Measurements from ENCODE around the gene FOXK2.
A peak's percentile ranks its signal among the peaks of the same experiment; 100 is the strongest.

FOXK2 gene

DNA sequence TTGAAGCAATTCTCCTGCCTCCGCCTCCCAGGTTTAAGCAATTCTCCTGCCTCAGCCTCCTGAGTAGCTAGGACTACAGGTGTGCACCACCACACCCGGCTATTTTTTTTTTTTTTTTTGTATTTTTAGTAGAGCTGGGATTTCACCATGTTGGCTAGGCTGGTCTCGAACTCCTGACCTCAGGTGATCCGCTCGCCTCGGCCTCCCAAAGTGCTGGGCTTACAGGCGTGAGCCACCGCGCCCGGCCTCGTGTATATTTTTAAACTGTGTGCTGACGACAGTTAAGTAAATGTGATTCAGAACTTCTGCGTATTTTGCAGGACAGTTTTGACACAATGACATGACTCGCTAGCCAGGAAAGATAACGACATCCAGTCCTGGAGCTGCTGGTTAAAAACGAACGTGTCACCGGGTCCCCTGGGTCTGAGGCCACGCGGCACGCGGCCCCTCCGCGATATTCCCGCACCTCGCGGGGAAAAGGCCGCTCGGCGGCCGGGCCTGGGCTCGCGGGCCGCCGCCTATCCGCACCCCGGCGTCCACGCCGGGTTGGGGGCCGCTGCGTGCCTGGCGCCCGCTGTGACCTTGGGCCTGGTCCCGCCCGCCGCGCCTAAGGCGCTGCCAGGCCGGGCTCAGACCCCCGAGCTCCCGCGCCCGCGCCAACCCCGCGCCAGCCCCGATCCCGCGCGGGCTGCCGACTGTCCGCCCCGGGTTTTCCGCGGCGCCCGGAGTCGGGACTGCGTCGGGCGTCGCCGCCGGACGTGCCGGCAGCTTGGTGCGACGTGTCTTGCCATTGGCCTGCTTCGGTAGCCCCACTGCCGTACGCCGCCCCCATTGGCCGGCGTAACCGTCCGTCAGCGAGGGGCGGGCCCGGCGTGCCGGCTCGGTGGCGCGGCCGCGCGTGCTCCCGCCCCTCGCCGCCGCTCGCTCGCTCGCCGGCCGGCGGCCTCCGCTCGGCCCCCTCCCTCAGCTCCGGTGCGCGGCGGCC lies at the start of gene FOXK2:
TSS of gene FOXK2 (plus strand) at position 907 of the 985 bp plus-strand sequence. CDS start 157 bp downstream, outside the sequence.
- peak; percentile 98 for DNase-seq

DNA sequence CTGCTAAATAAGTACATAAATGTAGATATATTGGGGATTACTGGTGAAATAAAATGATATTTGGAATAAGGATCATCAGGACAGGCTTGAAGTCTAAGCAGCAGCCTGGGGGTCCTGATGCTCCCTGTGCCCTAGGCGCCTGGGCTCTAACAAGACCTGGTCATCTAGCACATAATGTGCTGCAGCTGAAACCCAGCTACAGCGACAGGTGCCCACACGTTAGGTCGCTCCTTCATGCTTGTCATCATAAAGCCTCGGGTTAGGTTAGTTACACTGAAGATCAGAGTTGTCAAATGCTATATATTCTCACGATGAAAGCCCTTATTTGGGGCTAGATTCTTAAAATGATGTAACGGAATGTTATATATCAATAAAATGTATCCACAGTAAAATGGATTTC lies 49.5 kb upstream of the FOXK2 start:
- DNase-seq, result no peak

DNA sequence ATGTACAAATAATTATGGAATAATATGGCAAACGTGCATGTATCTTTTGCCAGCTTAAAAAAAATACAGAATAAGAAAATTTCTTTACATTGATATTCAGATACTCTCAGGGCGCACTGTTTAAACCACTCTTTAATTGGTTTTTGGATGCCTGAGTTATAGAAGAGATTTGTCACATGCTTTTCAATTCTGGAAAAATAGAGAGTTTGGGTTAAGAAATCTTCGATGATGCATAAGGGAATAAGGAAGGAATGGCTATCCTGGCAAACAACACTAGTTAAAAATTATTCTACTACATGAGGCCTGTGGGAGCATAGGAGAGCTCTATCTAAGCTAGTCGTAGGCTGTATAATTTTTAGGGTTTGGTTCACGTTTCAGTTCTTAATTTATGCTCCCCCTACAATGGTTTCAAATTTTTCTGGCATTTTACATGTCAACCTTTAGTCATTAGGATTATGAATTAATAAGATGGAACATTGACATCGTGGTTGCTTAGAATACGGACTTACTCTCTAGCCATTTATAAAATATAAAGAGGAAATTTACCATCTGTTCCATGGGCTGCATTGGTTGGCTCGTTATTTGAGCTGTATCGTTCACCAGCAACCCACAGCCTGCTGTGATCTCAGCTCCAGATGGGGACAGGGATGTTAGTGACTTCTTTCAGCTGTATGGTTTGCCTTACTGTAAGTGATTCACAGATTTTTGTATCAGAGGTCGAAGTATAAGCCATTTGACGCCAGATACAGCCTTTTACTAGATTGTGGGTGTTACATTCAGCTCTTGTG lies 45.1 kb upstream of the FOXK2 start:
- DNase-seq, result no peak

DNA sequence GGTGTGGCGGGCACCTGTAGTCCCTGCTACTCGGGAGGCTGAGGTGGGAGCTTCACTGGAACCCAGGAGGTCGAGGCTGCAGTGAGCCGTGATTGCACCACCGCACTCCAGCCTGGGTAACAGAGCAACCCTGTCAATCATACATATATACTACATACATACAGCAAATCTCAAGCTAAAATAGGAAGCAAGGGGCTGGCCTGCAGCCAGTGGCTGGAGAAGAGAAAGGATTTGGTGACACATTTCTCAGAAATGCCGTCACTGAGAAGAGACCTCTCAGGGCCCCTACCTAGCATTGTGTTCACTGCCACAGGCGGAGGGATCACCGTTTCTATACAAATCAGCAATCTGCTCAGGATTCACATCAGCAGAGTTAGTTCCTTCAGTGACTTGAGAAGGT lies 44.1 kb upstream of the FOXK2 start:
- DNase-seq, result no peak

DNA sequence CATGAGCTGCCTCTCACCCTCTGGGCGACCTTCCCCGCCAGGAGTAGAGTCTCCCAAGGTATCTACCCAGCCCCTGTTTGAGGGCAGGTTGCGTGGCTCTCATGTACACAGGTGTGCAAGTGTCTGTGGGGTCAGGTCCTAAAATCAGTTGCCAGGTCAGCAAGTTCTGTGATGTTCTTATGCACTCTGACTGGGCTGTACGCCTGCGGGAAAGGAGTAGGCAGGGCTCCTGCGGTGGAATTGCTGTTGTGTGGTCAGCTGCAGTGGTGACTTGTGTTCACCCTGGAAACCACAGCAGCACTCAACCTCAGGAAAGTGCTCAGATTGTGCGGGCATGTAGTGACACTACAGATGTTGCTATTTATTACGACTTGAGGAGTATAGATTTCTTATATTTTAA lies 41.6 kb upstream of the FOXK2 start:
- DNase-seq, result no peak

DNA sequence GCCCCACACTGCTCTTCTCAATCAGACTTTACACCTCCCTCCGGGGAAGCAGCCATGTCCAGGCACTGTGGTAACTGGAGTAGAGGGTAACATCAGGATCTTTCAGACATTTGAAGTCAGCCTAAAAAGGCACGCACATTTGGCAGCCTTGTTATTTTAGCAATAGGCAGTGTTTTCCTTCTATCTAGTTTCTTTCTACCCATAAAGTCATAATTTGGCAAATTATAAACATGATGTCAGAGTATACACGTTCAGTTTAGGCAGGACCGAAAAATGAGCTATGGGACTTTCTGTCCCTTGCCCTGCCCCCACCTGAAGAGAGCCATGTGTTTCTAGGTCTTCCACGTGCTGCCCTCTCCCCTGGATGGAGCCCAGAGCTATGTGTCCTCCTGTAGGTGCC lies 39.9 kb upstream of the FOXK2 start:
- DNase-seq, result no peak

DNA sequence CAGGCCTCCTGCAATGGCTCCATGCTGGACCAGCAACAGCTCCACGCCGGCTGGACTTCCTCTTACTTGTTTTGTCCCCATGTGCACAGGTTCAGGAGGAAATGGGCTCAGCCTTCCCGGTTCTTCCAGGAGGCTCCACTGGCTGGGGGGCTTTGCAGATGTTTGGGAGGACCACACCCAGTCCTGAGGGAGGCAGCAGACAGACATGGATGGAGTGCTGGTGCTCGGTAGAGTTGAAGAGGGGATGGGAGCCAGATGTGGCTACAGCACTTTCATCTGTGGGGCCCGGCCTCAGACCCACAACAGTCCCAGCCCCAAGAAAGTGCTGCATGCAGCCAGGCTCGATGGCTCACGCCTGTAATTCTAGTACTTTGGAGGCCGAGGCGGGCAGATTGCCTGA lies 39.2 kb upstream of the FOXK2 start:
- DNase-seq, result no peak

DNA sequence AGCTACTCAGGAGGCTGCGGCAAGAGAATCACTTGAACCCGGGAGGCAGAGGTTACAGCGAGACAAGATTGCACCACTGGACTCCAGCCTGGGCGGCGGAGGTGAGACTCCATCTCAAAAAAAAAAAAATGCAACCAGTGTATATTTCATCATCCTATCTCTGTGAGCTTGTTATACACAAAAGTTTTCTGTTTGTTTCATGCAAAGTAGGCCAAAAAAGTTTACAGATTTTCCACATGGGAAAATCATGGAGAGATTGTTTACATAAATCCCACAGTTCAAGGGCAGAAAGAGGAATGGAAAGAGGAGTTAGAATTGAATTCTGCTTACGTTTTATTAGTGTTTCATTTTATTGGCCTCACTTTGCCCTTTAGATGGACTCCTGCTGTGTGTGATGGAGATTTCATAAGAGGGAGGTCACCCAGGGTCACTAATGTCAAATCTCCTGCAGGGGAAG lies 36.3 kb upstream of the FOXK2 start:
- DNase-seq, result no peak

DNA sequence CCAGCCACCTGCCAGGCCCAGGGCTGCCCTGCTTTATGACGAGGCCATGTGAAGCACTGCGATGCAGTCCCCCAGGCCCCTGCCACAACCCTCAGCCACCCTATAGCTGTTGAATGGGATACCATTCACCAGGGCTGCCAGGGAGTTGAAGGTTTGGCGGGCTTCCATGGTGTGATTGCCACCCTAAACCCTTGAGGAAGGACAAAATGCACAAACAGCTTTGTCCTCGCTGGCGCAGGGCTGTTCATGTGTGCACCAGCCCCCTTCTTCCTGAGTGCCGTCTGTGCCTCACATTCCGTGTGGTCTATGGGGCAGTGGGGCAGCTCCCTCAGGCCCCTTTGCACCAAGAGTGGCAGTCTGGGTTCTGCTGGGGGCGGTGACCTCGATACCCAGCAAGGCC lies 35.7 kb upstream of the FOXK2 start:
- no peak for DNase-seq

DNA sequence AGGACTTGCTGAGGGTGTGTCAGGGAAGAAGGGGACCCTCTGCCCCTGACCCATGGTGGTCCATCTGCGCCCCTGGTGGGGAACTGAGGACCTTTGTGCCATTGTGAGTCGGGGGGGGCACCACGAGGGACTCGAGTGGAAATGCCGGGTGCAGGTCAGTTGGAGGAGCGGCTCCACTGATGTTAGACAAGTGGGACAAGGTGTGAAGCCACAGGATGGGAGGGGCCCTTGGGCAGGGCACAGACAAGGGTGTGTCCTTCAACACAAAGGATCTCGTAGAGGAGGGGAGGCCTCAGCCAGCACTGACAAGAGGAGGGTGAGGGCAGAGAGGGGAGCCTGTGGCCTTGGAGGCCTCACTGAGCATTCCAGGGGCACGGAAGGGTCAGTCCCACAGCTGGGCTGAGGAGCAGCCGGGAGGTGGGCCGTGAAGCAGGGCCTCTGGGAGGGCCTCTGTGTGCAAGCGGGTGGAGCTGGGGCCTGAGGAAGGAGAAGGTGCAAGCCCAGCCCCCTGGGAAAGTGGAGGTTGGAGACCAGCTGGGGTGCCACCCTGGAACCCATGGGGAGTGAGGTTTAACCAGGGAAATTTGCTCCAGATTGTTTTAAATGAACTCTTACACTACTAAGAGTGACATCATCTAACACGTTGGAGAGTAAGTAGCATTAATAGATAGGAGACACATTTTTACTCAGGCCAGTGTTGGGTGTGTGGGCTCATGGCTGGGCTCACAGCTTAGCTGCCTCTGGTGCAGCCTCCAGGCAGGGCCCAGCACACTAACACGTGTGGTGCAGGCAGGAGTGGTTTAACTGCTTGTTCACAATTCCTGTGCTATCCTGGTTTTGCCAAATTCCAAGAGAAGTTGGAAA lies 33.1 kb upstream of the FOXK2 start:
- DNase-seq, result no peak

DNA sequence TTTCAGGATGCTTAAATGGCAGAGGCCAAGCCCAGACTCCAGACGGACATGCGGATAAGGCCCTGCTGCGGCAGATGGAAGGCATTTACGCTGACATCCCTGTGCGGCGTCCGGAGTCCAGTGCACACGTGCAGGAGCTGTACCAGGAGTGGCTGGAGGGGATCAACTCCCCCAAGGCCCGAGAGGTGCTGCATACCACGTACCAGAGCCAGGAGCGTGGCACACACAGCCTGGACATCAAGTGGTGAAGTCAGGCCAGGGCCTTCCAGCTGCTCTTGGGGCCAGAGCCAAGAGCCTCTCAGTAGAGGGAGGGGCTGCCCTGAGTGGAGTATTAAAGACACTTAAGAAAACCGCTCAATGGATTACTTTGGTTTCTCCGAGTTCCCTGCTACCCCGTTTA lies 31.6 kb upstream of the FOXK2 start:
- no peak for DNase-seq

DNA sequence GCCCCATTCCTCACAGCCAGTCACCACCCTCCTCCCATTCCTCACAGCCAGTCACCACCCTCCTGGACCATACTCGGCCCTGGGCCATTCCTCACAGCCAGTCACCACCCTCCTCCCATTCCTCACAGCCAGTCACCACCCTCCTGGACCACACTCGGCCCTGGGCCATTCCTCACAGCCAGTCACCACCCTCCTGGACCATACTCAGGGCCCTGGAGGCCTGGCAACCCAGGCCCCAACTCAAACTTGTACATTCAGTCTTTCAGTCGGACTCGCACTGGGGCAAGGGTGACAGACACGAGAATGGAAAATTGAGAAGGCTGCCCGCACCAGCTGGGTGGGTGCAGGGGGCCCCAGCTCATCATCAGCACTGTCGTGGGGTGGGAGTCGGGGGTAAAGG lies 30.4 kb upstream of the FOXK2 start:
- no peak for DNase-seq

DNA sequence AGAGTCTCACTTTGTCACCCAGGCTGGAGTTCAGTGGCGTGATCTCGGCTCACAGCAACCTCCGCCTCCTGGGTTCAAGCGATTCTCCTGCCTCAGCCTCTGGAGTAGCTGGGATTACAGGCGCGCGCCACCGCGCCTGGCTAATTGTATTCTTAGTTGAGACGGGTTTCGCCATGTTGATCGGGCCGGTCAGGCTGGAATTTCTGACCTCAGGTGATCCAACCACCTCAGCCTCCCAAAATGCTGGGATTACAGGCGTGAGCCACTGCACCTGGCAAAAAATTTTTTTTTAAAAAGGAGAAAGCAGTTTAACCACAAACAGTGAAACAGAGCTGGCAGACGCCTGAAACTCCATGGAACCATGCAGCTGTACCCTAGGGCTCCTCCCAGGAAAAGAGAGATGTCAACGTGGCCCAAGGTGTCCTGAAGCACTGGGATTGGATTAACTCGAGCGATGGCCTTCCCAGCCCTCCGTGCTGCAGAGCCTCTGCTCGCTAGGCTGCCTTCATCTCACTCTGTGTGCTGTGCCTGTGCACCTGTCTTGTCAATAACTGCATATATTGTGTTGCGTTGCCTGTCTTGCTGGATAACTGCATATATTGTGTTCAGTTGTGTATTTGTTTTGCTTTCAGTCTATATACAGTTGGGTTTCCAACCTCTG lies 29.6 kb upstream of the FOXK2 start:
- DNase-seq, result peak; percentile 59

DNA sequence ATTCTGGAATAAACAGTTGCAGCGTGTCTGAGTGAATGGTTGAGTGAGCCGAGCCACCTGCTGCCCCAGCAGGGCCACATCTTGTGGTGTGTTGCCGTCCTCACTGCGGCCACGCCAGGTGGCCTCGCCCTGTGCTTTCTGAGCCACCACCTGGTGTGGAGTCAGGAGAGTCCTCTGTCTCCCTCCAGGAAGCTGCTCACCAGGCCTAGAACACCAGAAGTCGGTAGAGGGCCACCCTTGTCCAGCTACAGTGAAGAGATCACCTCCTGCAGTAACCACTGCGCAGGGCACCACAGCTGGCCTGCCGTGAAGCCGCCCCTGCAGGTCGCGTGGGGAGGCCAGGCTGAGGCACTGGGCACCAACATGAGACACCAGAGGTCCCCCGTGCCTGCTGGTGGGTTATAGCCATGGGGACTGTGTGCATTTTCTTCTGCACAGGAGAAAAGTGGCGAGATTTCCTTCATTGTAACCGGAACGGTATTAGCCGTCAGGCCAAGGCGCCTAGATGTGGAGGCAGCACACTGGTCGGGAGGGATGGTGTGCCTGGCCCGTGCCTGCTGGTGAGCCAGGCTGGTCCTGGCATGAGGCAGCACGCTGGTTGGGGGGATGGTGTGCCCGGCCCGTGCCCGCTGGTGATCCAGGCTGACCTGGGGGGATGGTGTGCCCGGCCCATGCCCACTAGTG lies 28.9 kb upstream of the FOXK2 start:
- DNase-seq, result peak; percentile 95

DNA sequence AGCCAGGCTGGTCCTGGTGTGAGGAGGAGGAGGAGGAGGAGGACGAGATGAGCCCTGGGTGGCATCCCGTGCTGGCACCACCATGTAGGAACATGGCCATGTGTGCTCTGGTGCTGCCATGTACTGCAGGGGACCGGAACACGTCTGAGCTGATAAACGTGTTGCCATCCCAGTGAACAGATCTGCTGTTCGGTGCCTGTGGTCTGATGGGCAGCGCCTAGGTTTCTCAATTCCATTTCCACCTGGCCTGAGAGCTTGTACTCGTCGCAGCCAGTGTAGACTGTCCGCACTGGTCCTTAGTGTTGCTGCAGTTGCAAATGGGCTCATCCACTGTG lies 28.4 kb upstream of the FOXK2 start:
- DNase-seq, result no peak

DNA sequence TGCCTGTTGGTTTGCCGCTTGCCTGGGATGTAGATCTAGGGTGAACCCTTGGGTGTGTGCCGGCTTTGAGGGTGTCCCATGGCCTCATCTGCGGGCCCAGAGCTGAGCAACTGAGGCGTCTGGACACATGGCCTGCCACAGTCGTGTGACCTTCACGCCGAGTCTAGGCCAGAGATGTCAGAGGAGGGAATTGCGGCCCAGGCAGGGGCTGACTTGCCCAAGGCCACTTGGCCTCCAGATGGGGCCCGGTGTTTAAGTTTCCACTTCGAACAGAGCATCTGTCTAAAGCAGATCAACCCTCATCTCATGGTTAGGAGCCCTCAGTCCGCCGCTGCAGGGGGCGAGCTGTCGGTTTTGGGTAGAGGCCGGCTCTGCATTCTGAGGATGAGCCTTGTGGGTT lies 28.0 kb upstream of the FOXK2 start:
- no peak for DNase-seq

DNA sequence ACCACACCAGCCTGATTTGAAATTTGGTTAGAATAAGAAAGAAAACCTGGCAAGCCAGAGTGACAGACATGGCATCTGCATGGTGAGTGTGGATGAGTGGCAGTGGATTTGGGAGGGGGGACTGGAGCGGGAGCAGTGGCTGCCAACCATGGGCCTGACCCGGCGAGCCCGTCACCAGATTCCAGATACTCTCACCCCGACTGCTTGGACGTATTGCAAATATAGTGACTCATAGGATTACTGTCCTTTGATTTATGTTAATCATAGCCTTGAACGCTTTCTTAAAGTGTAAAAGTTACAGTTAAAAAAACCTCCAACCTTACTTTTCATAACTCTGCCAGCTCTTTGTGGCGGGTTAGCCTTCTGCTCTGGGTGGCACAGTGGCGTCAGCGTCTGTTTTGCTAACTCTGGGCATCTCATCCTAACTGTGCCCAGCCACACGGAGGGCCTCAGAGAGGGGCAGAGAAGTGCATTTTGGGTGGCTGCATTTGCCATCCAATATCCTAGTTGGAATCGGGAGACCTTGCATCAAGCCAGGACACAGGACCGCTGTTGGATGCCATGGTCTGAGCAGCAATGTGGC lies 26.8 kb upstream of the FOXK2 start:
- no peak for DNase-seq

DNA sequence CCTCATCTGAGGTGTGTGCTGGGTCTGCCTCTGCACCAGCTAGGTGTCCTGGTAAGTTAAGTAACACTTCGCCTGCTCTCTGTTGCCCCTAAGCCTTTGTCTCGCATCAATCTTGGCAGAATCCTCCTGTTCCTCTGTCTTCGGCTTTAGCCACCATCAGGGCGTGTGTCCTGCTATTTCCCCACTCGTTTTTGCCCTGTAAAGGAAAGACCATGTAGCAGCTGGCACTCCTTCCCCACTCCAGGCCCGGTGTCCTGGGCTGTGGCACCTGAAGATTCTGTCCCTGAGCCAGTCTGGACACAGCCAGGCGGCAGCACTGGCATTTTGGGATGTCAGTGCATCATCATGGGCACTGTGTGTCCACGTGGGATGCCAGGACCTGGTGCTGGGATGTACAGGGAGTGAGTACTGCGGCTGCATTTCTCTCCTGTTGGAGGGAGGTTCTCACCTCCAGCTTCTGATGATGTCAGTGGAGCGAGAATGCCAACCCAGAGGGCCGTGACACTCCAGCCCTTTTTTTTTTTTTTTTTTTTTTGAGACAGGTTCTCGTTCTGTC lies 26.2 kb upstream of the FOXK2 start:
- no peak for DNase-seq

DNA sequence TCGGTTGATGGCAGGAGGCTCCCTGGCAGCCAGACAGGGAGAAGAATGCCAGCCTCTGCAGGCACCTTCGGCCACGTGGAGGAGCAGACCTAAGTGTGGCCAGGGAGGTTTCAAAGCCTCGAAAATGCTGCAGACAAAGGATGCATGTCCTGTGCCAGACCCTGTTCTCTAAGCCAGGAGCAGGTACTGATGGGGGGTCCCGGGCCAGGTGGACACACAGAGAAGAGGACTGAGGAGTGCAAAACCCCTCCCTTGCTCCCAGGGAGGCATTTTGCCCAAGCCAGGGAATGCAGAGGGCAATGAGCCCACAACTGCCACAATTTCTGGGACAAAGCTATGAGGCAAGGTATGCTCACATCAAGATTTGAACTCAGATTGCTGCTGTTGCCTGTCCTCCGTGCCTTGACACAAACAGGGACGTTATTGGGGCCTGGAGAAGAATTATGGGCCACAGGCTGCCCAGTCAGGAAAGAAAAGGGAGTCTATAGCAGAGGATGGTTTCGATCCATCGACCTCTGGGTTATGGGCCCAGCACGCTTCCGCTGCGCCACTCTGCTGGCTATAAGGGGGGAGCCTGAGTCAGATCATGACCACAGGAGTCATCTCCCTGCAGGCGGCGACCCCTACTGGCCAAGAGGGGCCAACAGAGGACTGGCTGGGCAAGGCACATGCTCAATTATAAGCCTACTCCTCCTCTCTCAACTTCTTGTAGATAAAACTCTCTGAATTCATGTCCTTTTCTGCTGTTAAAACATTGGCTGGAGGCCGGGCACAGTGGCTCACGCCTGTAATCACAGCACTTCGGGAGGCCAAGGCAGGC lies 25.1 kb upstream of the FOXK2 start:
- DNase-seq, result peak; percentile 91

DNA sequence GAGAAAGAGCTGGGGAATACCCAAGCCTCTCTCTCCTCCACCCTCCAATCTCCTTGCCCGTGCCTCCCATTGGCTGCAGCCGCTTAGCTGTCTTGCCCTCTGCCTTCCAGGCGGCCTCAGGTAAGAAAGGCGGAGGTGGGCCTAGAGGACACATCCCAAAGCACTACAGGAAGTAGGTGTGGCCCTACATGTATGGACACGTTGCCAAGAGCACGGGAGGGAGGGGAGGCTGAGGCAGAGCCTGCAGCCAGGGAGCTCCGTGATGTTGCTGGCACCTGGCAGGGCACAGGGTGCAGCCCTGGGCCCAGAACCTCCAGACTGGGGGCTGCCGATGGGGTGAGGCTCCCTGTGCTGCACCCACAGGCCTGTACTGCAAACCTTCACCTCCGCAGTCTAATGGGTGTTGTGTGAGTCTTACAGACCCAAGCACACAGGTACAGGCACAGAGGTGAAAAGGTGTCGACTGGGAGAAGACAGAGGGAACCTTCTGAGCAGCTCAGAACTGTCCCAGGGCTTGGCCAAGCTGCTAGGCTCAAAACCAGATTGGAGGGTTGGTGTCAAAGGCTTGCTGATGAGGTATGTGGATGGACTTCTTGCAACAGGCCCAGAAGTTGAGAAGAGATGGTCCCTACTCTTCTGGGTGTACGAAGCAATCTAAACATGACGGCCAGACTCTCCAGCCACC lies 23.5 kb upstream of the FOXK2 start:
- peak; percentile 69 for DNase-seq

All from NCI-H774 (cell line).